Astrocyte (in vitro differentiated cells and primary cell): ENCODE data around the gene TUBA4B. TPM values are rescaled to one million over a fixed set of nuclear protein-coding genes. Genes with fewer than 3 reads are reported as not detected.

Experiments used
- DNase-seq: peaks from one replicate; pipeline ENCODE4 v3.0.0-alpha.2; 2010; ENCODE audit warnings: low read depth
- FAIRE-seq: peaks from 2 replicates; lab custom pipeline; 2011; peaks lifted over from hg19 to GRCh38; lab: Jason Lieb, UNC
- H2AFZ ChIP-seq: 2 replicates; pipeline ENCODE4 v1.6.0; 2012; ENCODE audit warnings: low read depth, low read length, inconsistent platforms
- H3K27ac ChIP-seq: 2 replicates; pipeline ENCODE4 v1.5.1; 2011; ENCODE audit warnings: low read depth, low read length, inconsistent platforms
- H3K27me3 ChIP-seq: 2 replicates; pipeline ENCODE4 v1.6.0; 2011; ENCODE audit warnings: low read length, inconsistent platforms; ENCODE audit not compliant: insufficient read depth
- H3K36me3 ChIP-seq: 2 replicates; pipeline ENCODE4 v1.5.1; 2011; ENCODE audit warnings: low read length, inconsistent platforms; ENCODE audit not compliant: insufficient read depth
- H3K4me1 ChIP-seq: 2 replicates; pipeline ENCODE4 v1.5.1; 2011; ENCODE audit warnings: low read length, inconsistent platforms; ENCODE audit not compliant: insufficient read depth
- H3K4me2 ChIP-seq: 2 replicates; pipeline ENCODE4 v1.6.0; 2012; ENCODE audit warnings: low read length, inconsistent platforms
- H3K4me3 ChIP-seq: 2 replicates; pipeline ENCODE4 v1.5.1; 2011; ENCODE audit warnings: low read depth, mild to moderate bottlenecking, low read length, inconsistent platforms; ENCODE audit not compliant: insufficient read depth
- H3K79me2 ChIP-seq: 2 replicates; pipeline ENCODE4 v1.6.0; 2012; ENCODE audit warnings: mild to moderate bottlenecking, low read length, inconsistent platforms; ENCODE audit not compliant: insufficient read depth
- H3K9ac ChIP-seq: 2 replicates; pipeline ENCODE4 v1.6.0; 2012; ENCODE audit warnings: mild to moderate bottlenecking, low read length, inconsistent platforms
- H3K9me3 ChIP-seq: 2 replicates; pipeline ENCODE4 v1.5.1; 2012; ENCODE audit warnings: low read depth, mild to moderate bottlenecking, low read length, inconsistent platforms; ENCODE audit not compliant: insufficient read depth
- H4K20me1 ChIP-seq: 2 replicates; pipeline ENCODE4 v1.6.0; 2012; ENCODE audit warnings: low read length, inconsistent platforms; ENCODE audit not compliant: insufficient read depth
- H3K27ac Mint-ChIP-seq: one replicate; pipeline ENCODE4 v1.8.0; 2021; ENCODE audit warnings: mild to moderate bottlenecking, mixed read lengths; ENCODE audit not compliant: unreplicated experiment
- H3K27me3 Mint-ChIP-seq: one replicate; pipeline ENCODE4 v1.8.0; 2021; ENCODE audit warnings: low read depth, mixed read lengths; ENCODE audit not compliant: unreplicated experiment
- H3K36me3 Mint-ChIP-seq: one replicate; pipeline ENCODE4 v1.8.0; 2021; ENCODE audit warnings: low read depth, mixed read lengths; ENCODE audit not compliant: unreplicated experiment
- H3K4me1 Mint-ChIP-seq: one replicate; pipeline ENCODE4 v1.8.0; 2021; ENCODE audit warnings: low read depth, mixed read lengths; ENCODE audit not compliant: unreplicated experiment
- H3K4me3 Mint-ChIP-seq: one replicate; pipeline ENCODE4 v1.8.0; 2021; ENCODE audit warnings: mild to moderate bottlenecking, moderate library complexity, mixed read lengths; ENCODE audit not compliant: unreplicated experiment
- H3K9me3 Mint-ChIP-seq: one replicate; pipeline ENCODE4 v1.8.0; 2021; ENCODE audit warnings: mild to moderate bottlenecking, mixed read lengths; ENCODE audit not compliant: unreplicated experiment
- EZH2 ChIP-seq: IDR thresholded peaks from 2 replicates; pipeline ENCODE4 v1.6.1; 2012; ENCODE audit warnings: mild to moderate bottlenecking, low read length, inconsistent platforms; ENCODE audit not compliant: insufficient read depth
- total RNA-seq: library from RNA; stranded (reverse); gene quantifications from 2 replicates; pipeline ENCODE4 v1.2.1, GENCODE V29; 2021
- TF ChIP-seq, protein P1 (sequence below): IDR thresholded peaks from 2 replicates; pipeline ENCODE4 v1.5.1; 2011; ENCODE audit warnings: low read depth, mild to moderate bottlenecking, inconsistent platforms, low read length, moderate library complexity; ENCODE audit not compliant: insufficient read depth

The TUBA4B gene
- total RNA-seq, 1 donor from 2014 or later: not detected

DNA sequence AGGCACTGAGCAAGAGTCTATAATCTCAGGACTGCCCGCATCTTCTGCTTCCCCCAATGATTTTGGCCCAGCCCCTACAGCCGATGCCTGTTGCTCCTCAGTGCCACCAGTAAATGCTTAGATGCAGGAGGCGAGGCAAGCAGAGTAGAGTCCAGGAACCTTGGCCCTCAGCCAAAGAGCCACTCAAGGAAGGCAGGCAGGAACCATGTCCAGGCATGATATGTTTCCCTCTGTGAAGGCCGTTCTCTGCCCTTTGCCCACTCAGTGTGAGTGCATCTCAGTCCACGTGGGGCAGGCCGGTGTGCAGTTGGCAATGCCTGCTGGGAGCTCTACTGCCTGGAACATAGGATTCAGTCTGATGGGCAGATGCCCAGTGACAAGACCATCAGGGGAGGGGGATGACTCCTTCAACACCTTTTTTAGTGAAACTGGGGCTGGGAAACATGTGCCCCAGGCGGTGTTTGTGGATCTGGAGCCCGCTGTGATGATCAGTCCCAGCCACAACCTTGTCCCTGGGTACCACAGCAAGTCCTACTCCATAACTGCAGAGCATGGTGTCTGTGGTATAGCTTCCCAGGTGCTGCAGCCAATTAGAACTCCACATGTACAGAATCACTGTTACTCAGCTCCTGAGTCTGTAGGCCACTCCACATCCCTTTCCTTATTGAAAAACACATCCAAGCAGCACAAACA is 16.5 kb downstream of the TUBA4B start:
- no peak overlapping the region for H3K4me2 ChIP-seq
- no peak overlapping the region for H2AFZ ChIP-seq
- H3K36me3 ChIP-seq: no peaks in the 10 kb centered on the region
- DNase-seq: no peak
- TF ChIP-seq, protein P1, sequence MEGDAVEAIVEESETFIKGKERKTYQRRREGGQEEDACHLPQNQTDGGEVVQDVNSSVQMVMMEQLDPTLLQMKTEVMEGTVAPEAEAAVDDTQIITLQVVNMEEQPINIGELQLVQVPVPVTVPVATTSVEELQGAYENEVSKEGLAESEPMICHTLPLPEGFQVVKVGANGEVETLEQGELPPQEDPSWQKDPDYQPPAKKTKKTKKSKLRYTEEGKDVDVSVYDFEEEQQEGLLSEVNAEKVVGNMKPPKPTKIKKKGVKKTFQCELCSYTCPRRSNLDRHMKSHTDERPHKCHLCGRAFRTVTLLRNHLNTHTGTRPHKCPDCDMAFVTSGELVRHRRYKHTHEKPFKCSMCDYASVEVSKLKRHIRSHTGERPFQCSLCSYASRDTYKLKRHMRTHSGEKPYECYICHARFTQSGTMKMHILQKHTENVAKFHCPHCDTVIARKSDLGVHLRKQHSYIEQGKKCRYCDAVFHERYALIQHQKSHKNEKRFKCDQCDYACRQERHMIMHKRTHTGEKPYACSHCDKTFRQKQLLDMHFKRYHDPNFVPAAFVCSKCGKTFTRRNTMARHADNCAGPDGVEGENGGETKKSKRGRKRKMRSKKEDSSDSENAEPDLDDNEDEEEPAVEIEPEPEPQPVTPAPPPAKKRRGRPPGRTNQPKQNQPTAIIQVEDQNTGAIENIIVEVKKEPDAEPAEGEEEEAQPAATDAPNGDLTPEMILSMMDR: no peak
- no peak for TF ChIP-seq EZH2
- H3K9me3 Mint-ChIP-seq: no peaks in the 10 kb centered on the region
- peaks cover 1% of the 10 kb centered on the region for H3K27me3 ChIP-seq
- no peak overlapping the region for H3K4me3 Mint-ChIP-seq
- H3K27ac ChIP-seq: no peak overlapping the region
- H3K27ac Mint-ChIP-seq: no peak overlapping the region
- peaks cover 13% of the 10 kb centered on the region for H3K4me1 ChIP-seq
- H3K36me3 Mint-ChIP-seq: no peaks in the 10 kb centered on the region
- H3K4me1 Mint-ChIP-seq: peaks cover 15% of the 10 kb centered on the region
- no peaks in the 10 kb centered on the region for H3K79me2 ChIP-seq
- no peaks in the 10 kb centered on the region for H3K9me3 ChIP-seq
- no peak overlapping the region for H3K9ac ChIP-seq
- peaks cover 23% of the 10 kb centered on the region for H3K27me3 Mint-ChIP-seq
- no peak for FAIRE-seq
- H3K4me3 ChIP-seq: no peak overlapping the region
- H4K20me1 ChIP-seq: no peaks in the 10 kb centered on the region

DNA sequence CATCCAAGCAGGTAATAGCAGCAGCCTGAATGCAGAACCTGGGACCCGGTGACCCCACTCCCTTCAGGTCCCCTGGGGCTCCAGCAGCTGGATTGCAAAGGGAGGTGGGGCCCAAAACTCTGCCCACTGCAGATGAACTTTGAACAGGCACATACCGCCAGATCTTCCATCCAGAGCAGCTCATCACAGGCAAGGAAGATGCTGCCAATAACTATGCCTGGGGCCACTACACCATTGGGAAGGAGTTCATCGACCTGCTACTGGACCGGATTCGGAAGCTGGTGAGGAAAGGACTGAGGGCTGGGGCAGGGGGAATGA is 17.0 kb downstream of the TUBA4B start:
- Mint-ChIP-seq H3K36me3 (no peaks in the 10 kb centered on the region), H3K27ac (peak overlapping the region; percentile 18), H3K4me1 (peaks cover 20% of the 10 kb centered on the region), H3K27me3 (peaks cover 19% of the 10 kb centered on the region), H3K4me3 (no peak overlapping the region), H3K9me3 (no peaks in the 10 kb centered on the region)
- no peak for FAIRE-seq
- TF ChIP-seq EZH2: no peak
- TF ChIP-seq, protein P1: no peak
- H3K4me2 ChIP-seq: no peak overlapping the region
- H3K27ac ChIP-seq: no peak overlapping the region
- no peaks in the 10 kb centered on the region for H3K27me3 ChIP-seq
- H3K36me3 ChIP-seq: no peaks in the 10 kb centered on the region
- no peaks in the 10 kb centered on the region for H3K79me2 ChIP-seq
- DNase-seq: no peak
- no peak overlapping the region for H3K9ac ChIP-seq
- H3K4me3 ChIP-seq: no peak overlapping the region
- H2AFZ ChIP-seq: no peak overlapping the region
- H3K9me3 ChIP-seq: no peaks in the 10 kb centered on the region
- no peaks in the 10 kb centered on the region for H4K20me1 ChIP-seq
- peaks cover 18% of the 10 kb centered on the region for H3K4me1 ChIP-seq

DNA sequence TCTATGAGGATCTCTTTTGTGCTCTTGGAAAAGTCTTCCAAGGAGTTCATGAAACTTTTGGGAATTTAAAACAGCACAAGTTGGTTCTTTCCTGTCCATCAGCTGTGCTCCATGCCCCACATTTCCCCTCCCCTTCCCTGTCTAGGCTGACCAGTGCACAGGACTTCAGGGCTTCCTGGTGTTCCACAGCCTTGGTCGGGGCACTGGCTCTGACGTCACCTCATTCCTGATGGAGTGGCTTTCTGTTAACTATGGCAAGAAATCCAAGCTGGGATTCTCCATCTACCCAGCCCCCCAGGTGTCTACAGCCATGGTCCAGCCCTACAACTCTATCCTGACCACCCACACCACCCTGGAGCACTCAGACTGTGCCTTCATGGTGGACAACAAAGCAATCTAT is 18.0 kb downstream of the TUBA4B start:
- H3K27ac Mint-ChIP-seq: no peak overlapping the region
- Histone ChIP-seq H3K4me2 (no peak overlapping the region), H2AFZ (no peak overlapping the region), H3K79me2 (no peaks in the 10 kb centered on the region), H3K27ac (no peak overlapping the region), H3K36me3 (no peaks in the 10 kb centered on the region), H4K20me1 (no peaks in the 10 kb centered on the region), H3K9ac (no peak overlapping the region), H3K27me3 (no peaks in the 10 kb centered on the region), H3K4me1 (peaks cover 18% of the 10 kb centered on the region), H3K4me3 (no peak overlapping the region), H3K9me3 (no peaks in the 10 kb centered on the region)
- no peak for TF ChIP-seq EZH2
- TF ChIP-seq, protein P1: no peak
- FAIRE-seq (no peak), DNase-seq (no peak)
- H3K36me3 Mint-ChIP-seq: no peaks in the 10 kb centered on the region
- H3K4me1 Mint-ChIP-seq: peaks cover 20% of the 10 kb centered on the region
- peaks cover 19% of the 10 kb centered on the region for H3K27me3 Mint-ChIP-seq
- no peaks in the 10 kb centered on the region for H3K9me3 Mint-ChIP-seq
- H3K4me3 Mint-ChIP-seq: no peak overlapping the region
